SH-SY5Y (cell line): Measurements from ENCODE around the gene AKAP7.

Experiments
- GATA2 ChIP-seq: IDR thresholded peaks from 2 replicates; pipeline ENCODE4 v1.6.1; 2011; ENCODE audit warnings: mild to moderate bottlenecking, low read depth, low read length
- GATA3 ChIP-seq: IDR thresholded peaks from 2 replicates; pipeline ENCODE4 v1.6.1; 2011; ENCODE audit warnings: low read depth, mild to moderate bottlenecking, low read length, moderate library complexity

Gene AKAP7

DNA sequence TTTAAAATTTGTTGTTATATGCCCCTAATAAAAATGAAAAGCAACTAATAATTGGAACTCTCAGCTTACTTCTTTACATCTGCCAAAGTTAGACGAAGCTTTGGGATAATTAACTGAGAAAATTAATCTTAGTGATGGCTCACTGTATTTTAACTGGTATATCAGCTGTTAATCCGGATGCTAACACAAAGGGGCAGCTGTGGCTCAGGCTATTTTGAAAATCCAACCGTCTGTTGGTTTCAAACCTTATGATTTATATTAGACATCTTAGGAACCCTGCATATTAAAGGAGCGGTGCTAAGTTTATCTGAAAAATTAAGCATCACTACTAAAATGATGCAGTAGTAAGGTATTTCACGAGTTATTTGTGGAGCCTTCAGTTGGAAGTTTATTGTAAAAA, 96.6 kb downstream of the AKAP7 start:
- TF ChIP-seq GATA3: no peak
- TF ChIP-seq GATA2: no peak

DNA sequence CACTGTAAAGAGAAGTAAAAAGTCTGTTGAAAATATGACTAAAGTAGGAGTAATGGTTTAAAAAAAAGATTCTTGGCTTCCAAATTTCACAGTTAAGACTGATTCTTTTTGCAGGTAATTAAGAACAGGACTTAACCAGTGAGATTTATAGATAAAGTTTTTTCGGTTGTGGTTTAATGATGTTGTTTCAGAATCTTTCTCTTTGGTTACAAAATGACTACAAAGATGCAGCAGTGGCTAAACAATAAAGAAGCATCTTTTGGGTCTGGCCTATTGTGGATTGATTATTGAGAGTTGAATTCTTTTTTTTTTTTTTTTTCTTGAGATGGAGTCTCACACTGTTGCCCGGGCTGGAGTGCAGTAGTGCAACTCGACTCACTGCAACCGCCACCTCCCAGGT, 109.7 kb downstream of the AKAP7 start:
- TF ChIP-seq GATA2 (no peak), GATA3 (no peak)

DNA sequence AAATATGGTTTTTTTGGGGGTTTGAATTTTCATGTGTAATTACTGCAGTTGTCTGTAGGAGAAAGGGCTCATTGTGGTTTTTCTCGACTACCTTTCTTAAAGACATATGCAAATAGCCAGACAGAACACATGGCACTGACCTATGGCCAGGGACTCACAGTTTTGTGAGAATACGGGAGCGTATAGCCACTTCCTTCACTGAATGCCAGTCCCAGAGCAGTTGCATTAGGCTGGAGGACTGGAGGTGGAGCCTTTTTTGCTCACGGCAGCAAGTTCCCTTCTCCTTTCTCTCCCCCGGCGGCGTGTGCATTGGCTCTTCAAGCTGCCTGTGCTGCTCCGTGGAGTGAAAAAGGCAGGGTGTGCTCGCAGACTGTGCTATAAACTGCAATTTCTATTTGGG, 114.9 kb downstream of the AKAP7 start:
- TF ChIP-seq GATA3: no peak
- no peak for TF ChIP-seq GATA2

DNA sequence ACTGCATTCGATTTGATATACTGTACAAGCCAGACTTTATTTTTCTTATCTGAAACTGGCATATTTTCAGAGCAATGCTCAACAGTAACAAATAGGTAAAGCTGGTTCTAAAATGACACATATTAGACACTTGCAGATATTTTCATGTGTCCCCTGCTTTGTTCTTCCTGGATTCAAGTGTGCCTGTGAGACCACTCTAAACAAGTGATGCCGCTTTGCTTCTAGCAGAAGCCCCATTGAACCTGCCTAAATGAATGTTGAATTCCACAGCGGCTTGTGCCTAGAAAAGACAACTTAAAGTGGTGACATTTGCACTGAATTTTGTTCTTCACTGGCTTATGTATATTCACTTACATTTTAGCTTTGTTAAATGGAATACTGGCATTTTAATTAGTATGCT, 115.7 kb downstream of the AKAP7 start:
- TF ChIP-seq GATA2 (no peak), GATA3 (no peak)

DNA sequence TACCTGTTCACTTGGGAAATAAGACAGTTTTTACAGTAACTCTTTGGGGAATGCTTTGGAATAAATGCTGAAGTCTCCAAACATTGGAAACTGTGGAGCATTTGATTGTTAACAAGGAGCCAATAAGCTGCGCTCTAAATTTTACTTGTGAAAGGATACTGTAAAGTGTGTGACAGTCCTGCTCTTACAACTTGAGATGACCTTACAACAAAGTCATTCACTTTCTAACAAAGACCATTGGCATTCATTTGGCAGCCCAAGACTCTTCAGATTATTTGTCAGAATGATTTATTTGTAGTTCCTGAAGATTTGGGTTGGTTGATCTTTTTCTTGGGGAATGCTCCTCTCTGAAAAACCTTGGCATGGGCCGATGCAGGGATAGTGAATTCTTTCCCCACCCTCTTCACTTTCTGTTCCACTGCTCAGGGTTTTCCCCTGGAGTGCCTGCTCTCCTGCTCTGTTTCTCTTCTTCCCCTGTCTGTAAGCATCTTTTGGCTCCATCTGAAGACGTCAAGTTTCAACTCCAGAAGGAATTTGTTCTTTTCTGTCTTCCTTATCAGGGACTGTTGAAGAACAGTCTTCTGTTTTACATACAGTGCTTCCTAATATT, 116.4 kb downstream of the AKAP7 start:
- TF ChIP-seq GATA3: no peak
- no peak for TF ChIP-seq GATA2

DNA sequence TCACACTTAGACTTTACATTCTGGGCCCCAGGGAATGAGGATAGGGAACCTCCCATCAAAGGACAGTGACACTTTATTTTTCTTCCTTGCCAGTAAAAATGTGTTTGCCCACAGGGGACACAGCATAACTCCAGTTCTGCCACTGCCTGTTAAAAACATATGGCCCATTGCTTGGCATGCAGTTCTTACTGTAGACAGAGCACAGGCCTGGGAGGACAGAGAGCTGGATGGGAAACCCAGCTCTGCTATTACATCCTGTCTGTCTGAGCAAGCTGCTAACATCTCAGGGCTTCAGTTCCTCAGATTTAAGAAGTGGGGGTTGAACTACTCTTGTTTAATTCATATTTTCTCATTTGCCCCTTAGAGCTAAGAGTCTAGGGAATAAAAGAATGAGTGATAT, 120.2 kb downstream of the AKAP7 start:
- TF ChIP-seq GATA3 (no peak), GATA2 (no peak)

DNA sequence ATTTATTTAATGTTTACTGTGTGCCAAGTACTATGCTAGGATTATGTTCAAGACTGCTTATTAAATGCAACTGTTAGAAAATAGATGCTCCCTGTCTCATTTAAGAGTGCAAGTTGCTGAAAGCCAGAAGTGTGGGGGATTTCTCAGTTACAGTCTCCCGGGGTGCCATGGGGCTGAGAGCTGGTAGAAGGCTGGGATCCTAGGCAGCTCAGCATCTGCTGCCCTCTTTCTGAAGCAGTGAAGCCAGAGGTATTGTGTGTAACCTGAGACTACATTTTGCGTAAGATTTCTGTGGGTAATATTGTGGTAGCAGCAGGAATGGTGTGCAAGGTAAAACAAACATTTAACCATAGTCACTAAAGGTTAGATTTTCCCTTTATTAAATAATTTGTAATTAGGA, 120.6 kb downstream of the AKAP7 start:
- no peak for TF ChIP-seq GATA3
- no peak for TF ChIP-seq GATA2

DNA sequence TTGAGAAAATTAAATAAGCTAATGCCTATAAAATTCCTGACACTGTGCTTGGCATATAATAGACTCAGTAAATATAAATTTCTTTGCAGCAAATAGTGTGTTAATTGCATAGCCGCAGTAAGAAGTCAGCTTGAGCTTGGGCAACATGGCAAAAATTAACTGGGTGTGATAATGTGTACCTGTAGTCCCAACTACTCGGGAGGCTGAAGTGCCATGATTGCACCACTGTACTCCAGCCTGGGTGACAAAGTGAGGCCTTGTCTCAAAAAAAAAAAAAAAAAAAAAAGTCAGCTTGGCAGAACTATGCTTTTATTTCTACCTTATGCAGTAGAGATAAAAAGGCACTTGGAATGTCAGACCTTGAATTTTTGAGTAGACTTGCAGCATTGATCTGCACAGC, 121.8 kb downstream of the AKAP7 start:
- TF ChIP-seq GATA2 (no peak), GATA3 (no peak)

DNA sequence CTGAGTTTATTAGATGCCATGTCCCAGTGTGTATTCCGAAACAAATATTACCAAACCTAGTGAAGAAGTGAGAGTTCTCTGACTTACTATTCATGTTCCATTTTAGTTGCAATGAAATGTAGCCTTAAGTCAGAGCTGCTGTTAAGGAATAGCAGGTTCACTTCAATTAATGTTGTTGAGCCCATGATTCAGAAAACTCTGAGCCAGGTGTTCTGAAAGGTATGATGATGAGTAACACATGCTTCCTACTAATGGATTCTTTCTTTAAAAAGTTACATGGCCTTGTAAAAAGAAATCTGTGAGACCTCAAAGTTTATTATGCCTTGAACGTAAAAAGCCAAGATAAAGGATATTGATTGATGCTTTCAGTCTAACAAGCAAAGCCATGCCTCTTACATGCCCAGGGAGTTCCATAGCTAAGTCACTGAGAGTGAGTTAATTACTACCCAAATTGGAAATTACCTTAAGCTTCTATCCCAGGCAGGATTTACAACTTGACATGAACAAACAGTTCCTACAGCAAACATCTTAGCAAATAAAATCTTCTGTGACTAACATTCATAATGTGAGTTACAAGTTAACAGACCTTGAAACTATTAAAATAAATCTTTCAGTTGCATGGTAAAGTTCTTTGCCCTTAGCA, 122.9 kb downstream of the AKAP7 start:
- TF ChIP-seq GATA2 (no peak), GATA3 (no peak)

DNA sequence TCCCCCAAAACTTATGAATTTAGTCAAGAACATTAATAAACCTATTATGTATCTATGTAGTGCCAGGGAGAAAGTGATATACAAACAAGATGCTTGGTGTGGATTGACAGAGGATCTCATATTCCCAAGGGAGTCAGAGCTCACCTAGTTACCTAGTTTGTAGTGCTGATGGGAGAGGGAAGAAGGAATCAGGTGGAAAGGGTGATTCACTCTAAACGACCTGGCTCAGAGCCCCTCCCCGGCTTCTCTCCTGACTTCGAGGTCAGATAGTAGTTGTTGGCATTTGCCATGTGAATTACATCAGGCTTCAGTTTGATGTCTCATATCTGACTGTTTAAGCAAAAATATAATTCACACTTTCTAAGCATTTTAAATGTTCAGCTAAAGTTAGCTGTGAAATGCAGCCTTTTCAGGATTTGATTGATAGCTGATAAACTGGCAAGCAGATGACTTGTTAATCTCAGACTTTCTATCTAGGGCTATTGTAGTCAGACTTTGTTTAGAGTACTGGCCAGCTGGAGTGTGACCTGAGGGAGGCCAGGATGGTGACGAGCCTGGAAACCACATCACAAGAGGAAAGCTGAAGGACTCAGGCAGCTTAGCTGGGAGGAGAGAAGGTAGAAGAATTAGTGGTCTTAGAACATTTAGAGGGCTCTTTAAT, 123.7 kb downstream of the AKAP7 start:
- TF ChIP-seq GATA3: no peak
- no peak for TF ChIP-seq GATA2

DNA sequence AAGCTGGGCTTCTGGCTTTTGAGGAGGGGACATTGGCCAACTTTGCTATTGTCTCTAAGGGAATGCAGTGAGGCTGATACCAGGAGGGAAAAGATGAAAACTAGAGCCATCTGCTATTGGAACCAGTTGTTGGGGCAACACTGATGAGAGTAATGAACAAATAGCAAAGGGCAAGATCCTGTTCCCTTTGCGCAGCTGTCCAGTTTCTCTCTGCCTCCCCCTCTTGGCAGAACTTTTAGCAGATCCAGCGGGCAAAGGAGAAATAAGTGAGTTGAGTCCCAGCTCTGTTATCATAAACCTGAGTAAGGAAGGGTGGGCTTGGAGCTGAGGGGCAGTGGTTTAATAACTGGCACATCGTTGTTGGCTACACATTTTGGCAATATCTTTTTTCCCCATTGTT, 126.8 kb downstream of the AKAP7 start:
- TF ChIP-seq GATA3 (no peak), GATA2 (no peak)

DNA sequence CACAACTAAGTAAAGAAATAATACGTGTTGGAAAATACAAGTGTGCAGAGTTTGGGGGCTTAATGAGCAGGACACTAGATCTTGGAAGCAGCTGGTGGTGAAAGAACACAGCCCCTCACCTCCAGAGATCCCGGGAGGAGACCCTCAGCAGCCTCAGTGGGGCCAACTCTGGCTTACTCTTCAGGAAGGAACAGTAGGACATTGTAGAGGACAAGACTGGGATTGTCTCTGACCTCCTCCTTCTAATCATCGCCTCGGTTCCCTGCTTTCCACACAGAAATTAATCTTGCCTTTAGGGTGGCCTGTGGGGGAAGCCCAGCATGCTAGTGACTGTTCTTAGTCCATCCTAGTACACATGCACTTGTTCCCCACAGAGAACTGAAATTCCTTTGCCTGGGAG, 130.7 kb downstream of the AKAP7 start:
- TF ChIP-seq GATA2 (no peak), GATA3 (no peak)

DNA sequence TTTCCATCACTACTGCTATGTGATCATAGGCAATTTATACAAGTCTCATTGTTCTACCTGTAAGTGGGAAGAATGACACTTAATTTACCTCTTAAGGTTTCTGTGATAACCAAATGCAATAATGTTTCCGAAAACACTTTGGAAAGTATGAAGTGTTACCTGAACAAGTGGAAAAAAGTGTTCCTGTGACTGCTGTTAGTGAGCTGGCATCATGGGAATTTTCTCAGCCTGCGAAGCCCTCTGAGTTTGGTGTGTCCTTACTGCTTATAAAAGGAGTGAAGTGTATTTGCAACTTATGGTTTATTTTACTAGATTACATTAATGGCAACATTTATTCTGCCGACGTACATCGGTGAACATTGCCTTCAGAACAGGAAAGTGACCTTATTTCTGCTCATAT, 133.0 kb downstream of the AKAP7 start:
- no peak for TF ChIP-seq GATA2
- TF ChIP-seq GATA3: no peak

DNA sequence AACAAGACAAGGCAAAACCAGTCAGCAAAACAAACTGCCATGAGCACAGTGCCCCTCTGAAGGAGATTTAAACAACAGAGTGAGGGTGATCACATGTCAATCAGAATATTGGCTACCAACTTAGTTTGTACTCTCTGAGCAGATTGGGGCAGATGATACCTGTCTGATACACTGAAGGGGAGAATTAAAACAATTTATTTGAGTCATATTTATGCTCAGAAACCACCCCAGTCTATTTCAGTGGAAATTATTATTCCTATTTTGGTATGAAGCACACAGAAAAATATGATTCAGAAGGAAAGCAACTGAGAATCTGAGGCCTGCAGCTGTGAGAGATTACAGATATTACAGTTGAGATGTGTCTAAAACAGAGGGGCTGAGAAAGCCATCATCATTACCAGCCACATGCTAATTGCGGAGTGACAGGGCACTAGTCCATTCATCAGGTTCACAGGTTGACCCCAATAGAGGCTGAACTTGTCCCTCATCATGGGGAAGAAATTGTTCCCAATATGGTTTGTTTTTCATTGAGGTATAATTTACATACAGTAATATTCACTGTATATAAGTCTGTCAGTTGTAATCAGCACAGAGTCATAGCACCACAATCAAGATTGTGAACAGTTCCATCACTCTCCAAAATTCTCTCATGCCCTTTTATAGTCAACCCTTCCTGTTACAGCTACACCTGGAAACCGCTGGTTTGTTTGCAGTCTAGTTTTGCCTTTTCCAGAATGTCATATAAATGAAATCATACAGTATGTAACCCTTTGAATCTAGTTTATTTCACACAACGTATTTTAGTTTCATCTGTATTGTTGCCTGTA, 134.5 kb downstream of the AKAP7 start:
- TF ChIP-seq GATA3 (no peak), GATA2 (no peak)

DNA sequence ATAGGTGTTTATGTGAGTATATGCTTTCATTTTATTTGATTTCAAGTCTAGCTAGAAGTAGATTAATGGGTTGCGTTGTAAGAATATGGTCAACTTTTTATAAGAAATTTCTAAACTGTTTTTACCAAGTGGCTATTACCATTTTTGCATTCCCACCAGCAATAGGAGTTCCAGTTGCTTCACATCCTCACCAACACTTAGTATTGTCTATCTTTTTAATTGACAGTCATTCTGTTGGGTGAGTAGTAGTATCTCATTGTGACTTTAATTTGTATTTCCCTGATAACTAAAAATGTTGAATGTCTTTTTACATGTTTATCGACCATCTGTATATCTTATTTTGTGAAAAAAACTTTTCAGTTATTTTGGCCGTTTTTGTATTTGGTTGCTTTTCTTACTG, 135.3 kb downstream of the AKAP7 start:
- TF ChIP-seq GATA3 (no peak), GATA2 (no peak)
